Adipocyte (in vitro differentiated cells): Measurements from ENCODE around the gene HSPBAP1.
"Not testable (repeated sequence)": the region's sequence is repeated elsewhere in the genome, so short reads cannot be mapped to it uniquely, and the experiment has no call there.

Experiments used
- DNase-seq: peaks from one replicate; pipeline ENCODE4 v3.0.0-alpha.2; 2015; ENCODE audit warnings: low read depth
- H3K27me3 ChIP-seq: replicated peaks from 2 replicates; pipeline ENCODE4 v1.7.0; 2013; ENCODE audit warnings: mild to moderate bottlenecking, low read length, moderate library complexity; ENCODE audit not compliant: control insufficient read depth, insufficient read depth
- H3K36me3 ChIP-seq: 2 replicates; pipeline ENCODE4 v1.7.0; 2013; ENCODE audit warnings: low read length, mild to moderate bottlenecking, moderate library complexity; ENCODE audit not compliant: control insufficient read depth, insufficient read depth, severe bottlenecking
- H3K4me1 ChIP-seq: 2 replicates; pipeline ENCODE4 v1.7.0; 2013; ENCODE audit warnings: mild to moderate bottlenecking, low read length, moderate library complexity; ENCODE audit not compliant: control insufficient read depth, insufficient read depth
- H3K4me3 ChIP-seq: 2 replicates; pipeline ENCODE4 v1.7.0; 2013; ENCODE audit warnings: mild to moderate bottlenecking, low read length, moderate library complexity
- H3K9ac ChIP-seq: 2 replicates; pipeline ENCODE4 v1.7.0; 2013; ENCODE audit warnings: mild to moderate bottlenecking, low read length, moderate library complexity
- H3K9me3 ChIP-seq: 2 replicates; pipeline ENCODE4 v1.7.0; 2013; ENCODE audit warnings: mild to moderate bottlenecking, low read length, moderate library complexity; ENCODE audit not compliant: control insufficient read depth

HSPBAP1 gene

DNA sequence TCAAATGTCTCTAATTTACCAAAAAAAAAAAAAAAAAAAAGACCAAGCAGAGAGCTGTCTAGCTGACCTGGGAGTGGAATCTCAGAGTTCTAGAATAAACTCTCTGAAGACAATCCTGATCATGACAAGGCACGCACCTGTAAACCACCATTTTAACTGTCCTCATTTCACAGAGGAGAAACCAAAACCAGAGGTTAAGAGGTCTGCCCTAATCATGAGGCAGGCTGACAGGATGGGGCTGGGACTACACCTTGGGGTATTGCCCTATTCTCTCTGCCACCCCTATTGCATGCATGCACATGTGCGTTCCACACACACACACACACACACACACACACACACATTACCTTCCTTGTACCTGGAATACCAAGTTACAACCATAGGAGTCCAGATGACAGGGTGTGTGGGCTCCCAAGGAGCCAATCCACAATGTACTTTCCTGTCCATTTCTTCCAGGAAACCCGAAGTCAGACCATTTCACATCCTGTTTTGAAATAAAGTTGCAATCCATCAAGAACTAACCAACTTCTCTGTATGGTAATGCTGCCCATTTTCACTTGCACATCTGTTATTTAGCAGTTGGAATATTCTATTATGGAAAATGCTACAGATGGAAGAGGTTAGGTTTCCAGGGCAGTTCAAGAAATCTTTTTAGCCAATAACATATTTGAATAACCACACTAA is 34.6 kb downstream of the HSPBAP1 start:
- no peak for DNase-seq
- peaks cover 8% of the 10 kb centered on the region for H3K36me3 ChIP-seq
- no peak overlapping the region for H3K9ac ChIP-seq
- no peak overlapping the region for H3K4me3 ChIP-seq
- no peaks in the 10 kb centered on the region for H3K9me3 ChIP-seq
- no peaks in the 10 kb centered on the region for H3K27me3 ChIP-seq
- peaks cover 3% of the 10 kb centered on the region for H3K4me1 ChIP-seq

DNA sequence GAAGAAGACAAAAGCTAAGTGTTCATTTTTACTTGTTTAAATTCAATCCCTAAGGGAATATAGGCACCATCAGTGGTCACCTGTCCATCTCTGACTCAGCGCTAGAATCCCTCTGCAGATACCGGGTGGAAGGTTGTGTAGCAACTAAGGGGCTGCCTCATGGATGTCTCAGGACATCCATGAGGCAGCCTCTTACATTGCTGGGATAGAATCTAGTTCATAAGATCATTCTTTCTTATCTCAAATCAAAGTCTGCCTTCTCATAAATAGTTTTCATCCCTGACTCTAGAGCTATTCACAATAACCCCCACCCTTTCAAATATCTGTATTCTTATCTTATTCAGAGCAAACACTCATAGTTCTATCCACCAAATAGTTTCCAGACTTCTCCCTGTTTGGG is 38.1 kb downstream of the HSPBAP1 start:
- no peaks in the 10 kb centered on the region for H3K9me3 ChIP-seq
- no peaks in the 10 kb centered on the region for H3K27me3 ChIP-seq
- H3K4me3 ChIP-seq = no peak overlapping the region
- no peak overlapping the region for H3K9ac ChIP-seq
- no peak for DNase-seq
- H3K36me3 ChIP-seq = peaks cover 14% of the 10 kb centered on the region
- H3K4me1 ChIP-seq = peaks cover 3% of the 10 kb centered on the region

DNA sequence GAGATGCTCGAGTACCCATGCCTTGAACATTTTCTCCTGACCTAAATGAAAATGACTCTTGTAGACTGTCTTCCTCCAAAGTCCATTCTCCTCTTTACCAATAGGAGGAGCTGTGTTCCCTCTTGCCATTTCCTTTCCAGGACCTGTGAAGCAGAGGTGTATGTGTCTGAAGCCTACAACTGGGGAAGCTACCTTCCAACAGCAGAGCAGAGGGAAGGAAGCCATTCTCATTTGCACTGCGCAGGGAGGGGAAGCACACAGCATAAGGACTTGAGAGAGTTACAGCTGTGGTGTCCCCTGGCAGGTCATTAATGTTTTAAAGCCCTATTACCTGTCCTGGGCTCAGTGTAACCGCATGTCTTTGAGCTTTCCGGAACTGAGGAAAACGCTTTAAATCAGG is 38.7 kb downstream of the HSPBAP1 start:
- peak; percentile 17 for DNase-seq
- H3K27me3 ChIP-seq = no peaks in the 10 kb centered on the region
- H3K36me3 ChIP-seq = peaks cover 14% of the 10 kb centered on the region
- H3K9me3 ChIP-seq = no peaks in the 10 kb centered on the region
- H3K4me1 ChIP-seq = peaks cover 3% of the 10 kb centered on the region
- H3K4me3 ChIP-seq = no peak overlapping the region
- no peak overlapping the region for H3K9ac ChIP-seq

DNA sequence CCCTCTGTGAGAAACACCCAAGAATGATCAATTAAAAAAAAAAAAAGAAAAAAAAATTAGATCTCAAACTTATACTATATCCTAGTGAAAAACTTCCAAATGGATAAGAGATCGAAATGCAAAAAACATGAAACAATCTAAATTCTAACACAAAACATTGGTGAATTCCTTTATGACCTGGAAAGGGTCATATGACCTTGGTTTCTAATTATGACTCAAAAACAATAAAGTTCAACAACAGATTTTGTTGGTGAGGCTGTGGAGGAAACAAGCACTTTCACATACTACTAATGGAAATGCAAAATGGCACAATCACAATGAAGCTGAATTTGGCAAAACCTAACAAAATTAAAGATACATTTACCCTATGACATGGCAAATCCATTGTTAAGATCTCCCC is 45.3 kb downstream of the HSPBAP1 start:
- no peak for DNase-seq
- Histone ChIP-seq H3K9ac (no peak overlapping the region), H3K36me3 (peaks cover 10% of the 10 kb centered on the region), H3K27me3 (no peaks in the 10 kb centered on the region), H3K9me3 (no peaks in the 10 kb centered on the region), H3K4me1 (no peaks in the 10 kb centered on the region), H3K4me3 (no peak overlapping the region)

DNA sequence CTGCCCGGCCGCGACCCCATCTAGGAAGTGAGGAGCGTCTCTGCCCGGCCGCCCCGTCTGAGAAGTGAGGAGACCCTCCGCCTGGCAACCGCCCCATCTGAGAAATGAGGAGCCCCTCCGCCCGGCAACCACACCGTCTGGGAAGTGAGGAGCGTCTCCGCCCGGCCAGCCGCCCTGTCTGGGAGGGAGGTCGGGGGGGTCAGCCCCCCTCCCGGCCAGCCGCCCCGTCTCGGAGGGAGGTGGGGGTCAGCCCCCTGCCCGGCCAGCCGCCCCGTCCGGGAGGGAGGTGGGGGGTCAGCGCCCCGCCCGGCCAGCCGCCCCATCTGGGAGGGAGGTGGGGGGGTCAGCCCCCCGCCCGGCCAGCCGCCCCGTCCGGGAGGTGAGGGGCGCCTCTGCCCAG is 46.3 kb downstream of the HSPBAP1 start:
- not testable (repeated sequence) for H3K27me3 ChIP-seq, DNase-seq, H3K9ac ChIP-seq, H3K4me3 ChIP-seq, H3K4me1 ChIP-seq, H3K9me3 ChIP-seq, H3K36me3 ChIP-seq

DNA sequence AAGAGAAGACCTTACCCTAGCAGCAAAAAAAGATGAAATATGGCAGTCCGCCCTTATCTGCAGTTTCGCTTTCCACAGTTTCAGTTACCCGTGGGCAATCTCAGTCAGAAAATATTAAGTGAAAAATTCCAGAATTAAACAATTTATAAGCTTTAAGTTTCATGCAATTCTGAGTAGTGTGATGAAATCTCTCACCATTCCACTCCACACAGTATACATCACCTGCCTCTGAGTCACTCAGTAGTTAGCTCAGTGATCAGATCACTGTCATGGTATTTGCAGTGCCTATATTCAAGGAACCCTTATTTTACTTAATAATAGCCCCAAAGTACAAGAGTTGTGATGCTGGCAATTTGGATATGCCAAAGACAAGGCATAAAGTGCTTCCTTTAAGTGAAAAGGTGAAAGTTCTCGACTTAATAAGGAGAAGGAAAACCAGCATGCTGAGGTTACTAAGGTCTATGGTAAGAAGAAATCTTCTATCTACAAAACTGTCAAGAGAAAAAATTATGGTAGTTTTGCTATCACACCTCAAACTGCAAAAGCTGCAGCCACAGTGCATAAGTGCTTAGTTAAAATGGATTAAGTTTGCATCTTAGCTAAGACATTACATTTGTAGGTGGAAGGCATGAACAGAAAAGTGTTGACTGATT is 48.1 kb downstream of the HSPBAP1 start:
- no peak overlapping the region for H3K9ac ChIP-seq
- DNase-seq = peak; percentile 43
- peaks cover 10% of the 10 kb centered on the region for H3K36me3 ChIP-seq
- H3K4me1 ChIP-seq = no peaks in the 10 kb centered on the region
- H3K9me3 ChIP-seq = no peaks in the 10 kb centered on the region
- H3K4me3 ChIP-seq = no peak overlapping the region
- no peaks in the 10 kb centered on the region for H3K27me3 ChIP-seq

DNA sequence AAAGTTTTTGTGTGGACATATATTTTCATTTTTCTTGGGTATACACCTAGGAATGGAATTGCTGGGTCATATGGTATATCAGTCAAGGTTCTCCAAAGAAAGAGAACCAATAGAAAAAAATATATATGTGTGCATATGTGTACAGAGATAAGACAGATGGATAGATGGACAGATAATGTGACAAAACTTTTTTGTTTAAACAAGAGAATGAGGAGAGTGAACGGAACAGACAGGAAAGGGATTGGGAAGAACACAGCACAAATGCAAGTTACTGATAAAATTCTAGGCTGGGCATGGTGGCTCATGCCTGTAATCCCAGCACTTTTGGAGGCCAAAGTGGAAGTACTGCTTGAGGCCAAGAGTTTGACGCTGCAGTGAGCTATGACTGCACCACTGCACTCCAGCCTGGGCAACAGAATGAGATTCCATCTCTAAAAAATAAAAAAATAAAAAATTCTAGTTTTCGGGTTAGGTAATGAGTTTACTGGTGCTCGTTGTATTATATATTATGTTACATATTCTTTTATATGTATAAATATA is 50.0 kb downstream of the HSPBAP1 start:
- Histone ChIP-seq H3K9me3 (no peaks in the 10 kb centered on the region), H3K36me3 (peaks cover 24% of the 10 kb centered on the region), H3K4me3 (no peak overlapping the region), H3K4me1 (no peaks in the 10 kb centered on the region), H3K9ac (no peak overlapping the region), H3K27me3 (no peaks in the 10 kb centered on the region)
- no peak for DNase-seq

DNA sequence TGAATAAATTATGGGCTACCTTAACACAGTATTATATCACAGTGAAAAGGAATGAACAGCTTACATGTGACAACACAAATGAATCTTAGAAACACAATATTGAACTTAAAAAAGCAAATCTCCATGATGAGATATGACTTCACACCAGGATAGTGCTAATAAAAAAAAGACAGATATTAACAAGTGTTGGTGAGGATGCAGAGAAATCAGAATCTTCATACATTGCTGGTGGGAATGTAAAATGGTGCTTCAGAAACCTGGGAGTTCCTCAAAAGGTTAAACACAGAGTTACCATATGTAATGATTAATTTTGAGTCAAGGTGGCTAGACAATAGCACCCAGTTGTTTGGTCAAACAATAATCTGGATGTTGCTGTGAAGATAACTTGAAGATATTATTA is 51.4 kb downstream of the HSPBAP1 start:
- DNase-seq = no peak
- H3K36me3 ChIP-seq = peaks cover 24% of the 10 kb centered on the region
- H3K9me3 ChIP-seq = no peaks in the 10 kb centered on the region
- H3K9ac ChIP-seq = no peak overlapping the region
- H3K4me3 ChIP-seq = no peak overlapping the region
- no peaks in the 10 kb centered on the region for H3K4me1 ChIP-seq
- no peaks in the 10 kb centered on the region for H3K27me3 ChIP-seq

DNA sequence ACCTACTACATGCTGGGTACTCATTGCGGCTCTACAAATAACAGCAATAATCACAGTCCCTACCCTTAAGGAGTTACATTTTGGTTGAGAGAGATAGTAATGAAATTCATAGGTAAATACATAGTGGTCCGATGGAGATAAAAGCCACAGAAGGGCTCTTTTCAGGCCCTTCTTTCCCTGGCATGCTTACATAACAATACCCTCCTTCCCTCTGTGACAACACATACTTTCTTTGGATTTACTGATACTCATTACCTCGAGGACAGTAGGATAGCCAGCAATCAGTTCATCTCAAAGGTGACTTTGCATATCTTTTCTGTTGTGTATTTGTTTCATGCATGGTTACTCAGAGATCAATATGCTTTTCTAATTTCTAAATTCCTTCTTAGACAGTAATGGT is 54.5 kb downstream of the HSPBAP1 start:
- no peak overlapping the region for H3K4me3 ChIP-seq
- no peaks in the 10 kb centered on the region for H3K27me3 ChIP-seq
- H3K4me1 ChIP-seq = no peaks in the 10 kb centered on the region
- no peaks in the 10 kb centered on the region for H3K9me3 ChIP-seq
- H3K36me3 ChIP-seq = peaks cover 24% of the 10 kb centered on the region
- H3K9ac ChIP-seq = no peak overlapping the region
- DNase-seq = no peak

DNA sequence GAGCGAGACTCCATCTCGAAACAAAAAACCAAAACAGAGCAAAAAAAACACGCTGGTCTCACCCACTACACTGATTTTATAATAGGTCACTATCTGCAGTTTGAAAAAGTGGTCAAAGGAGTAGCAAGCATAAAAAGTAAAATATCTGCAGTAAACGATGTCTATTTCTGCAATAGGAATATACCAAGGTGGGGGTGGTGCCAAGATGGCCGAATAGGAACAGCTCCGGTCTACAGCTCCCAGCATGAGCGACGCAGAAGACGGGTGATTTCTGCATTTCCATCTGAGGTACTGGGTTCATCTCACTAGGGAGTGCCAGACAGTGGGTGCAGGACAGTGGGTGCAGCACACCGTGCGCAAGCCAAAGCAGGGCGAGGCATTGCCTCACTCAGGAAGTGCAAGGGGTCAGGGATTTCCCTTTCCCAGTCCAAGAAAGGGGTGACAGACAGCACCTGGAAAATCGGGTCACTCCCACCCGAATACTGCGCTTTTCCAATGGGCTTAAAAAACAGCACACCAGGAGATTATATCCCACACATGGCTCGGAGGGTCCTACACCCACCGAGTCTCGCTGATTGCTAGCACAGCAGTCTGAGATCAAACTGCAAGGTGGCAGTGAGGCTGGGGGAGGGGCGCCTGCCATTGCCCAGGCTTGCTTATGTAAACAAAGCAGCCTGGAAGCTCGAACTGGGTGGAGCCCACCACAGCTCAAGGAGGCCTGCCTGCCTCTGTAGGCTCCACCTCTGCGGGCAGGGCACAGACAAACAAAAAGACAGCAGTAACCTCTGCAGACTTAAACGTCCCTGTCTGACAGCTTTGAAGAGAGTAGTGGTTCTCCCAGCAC is 60.7 kb downstream of the HSPBAP1 start:
- not testable (repeated sequence) for H3K4me1 ChIP-seq, H3K4me3 ChIP-seq, DNase-seq, H3K9ac ChIP-seq, H3K36me3 ChIP-seq, H3K27me3 ChIP-seq, H3K9me3 ChIP-seq

DNA sequence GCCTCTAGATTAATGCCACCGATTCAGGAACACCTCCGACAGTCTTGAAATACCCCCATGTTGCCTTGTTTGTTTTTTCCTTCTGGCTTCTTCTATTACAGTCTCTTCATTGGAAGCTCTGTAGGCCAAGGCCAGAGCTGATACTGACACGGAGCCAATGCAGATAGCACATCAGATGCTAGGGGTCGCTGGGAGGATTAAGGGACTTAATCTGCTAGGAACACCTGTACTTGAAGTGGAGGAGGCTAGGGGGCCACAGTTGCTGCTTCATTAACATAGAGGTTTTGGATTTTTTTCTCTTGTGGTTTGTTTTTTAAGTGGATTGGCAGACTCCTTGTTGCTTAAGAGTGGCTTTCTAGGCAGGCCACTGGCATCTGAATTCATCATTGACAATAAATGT is 63.4 kb downstream of the HSPBAP1 start:
- H3K4me3 ChIP-seq = no peak overlapping the region
- no peak overlapping the region for H3K9ac ChIP-seq
- H3K9me3 ChIP-seq = no peaks in the 10 kb centered on the region
- H3K36me3 ChIP-seq = no peaks in the 10 kb centered on the region
- no peaks in the 10 kb centered on the region for H3K4me1 ChIP-seq
- H3K27me3 ChIP-seq = no peaks in the 10 kb centered on the region
- DNase-seq = no peak
